NCI-H146 treated with DMSO at 0.1 percent for 48 hours (cell line): ENCODE results near the gene PTPRK.
"Not testable (repeated sequence)": the region's sequence is repeated elsewhere in the genome, so short reads cannot be mapped to it uniquely, and the experiment has no call there.

ENCODE experiments used
- DNase-seq: peaks from one replicate; lab custom pipeline; 2025; ENCODE audit not compliant: unreplicated experiment; lab: John Stamatoyannopoulos, UW

PTPRK gene

DNA sequence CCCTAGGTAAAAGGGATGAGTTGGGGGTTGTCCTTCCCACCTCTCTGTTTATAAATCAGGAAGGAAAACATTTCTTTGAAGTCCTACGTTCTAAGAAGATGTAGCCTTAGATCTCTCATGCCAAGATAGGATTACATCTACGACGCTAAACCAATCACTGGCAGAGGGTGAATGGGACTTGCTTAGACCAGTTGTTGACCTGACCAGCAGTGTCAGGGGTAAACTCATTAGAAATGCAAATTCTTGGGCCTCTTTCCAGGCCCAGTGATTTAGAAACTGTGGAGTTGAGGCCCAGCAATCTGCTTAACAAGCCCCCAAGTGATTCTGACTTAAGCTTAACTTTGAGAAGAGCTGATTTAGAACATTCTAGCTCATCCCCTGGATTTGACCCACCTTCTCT, 472.4 kb downstream of the PTPRK start:
- DNase-seq: no peak

DNA sequence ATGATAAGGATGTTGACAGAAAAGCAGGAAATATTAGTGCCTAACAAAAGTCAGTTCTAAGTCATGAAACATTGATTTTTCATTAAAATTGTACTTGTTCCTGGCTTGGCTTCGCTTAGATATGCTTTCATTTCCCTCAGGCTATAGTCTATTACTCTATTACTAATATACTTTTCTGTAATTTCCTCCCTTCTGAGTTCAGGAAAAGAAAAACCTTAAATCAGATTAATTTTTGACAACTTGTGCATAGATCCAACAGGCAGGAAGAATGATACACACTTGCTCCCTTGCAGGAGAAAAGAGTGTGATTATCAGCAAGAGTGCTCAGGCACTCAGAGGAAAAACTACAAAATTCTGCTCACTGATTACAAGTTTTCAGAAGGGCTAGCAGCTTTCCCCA, 474.4 kb downstream of the PTPRK start:
- DNase-seq: no peak

DNA sequence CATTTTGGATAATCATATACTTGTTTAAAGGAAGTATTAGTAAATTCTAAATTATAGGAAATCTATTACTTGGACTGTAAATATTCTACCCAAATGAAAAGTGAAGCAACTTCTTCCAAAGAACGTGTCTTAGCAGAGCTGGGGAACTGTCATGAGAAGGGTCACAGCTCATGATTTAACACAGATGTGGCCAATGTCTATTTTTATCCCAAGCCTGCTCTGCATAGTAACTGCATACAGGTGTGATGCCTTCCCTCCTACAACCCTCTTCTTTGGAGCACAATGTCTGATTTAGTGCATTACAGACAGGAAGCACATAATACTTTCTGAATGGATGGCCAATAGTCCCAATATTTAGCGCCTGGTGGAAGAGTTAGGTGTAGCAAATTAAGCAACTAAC, 480.9 kb downstream of the PTPRK start:
- DNase-seq: no peak

DNA sequence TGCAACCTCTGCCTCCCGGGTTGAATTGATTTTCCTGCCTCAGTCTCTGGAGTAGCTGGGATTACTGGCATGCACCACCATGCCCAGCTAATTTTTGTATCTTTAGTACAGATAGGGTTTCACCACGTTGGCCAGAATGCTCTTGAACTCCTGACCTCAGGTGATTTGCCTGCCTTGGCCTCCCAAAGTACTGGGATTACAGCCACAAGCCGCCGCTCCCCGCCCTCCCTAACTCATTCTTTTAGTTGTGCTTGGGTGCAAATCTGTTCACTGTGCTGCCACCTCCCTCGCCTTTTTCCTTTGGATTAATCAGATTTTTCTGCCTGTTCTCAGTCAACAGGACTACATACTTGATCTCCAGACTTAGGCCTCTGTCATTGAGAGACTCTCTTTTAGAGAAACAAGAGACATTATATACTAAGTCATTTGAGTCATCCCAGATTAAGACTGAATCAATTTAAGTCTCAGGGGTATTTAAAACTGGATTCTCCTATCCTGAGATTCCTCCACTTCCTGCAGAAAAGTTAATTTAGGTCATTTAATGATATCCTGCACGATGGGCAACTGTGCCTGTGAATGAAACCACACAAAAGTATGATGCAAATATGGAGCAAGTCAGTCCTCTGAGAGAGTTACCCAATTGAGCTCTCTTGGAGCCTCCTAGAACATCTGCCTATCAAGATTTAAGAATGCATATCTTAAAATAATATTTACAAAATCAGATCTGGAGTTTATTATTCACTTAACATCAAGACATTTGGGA, 483.4 kb downstream of the PTPRK start:
- no peak for DNase-seq

DNA sequence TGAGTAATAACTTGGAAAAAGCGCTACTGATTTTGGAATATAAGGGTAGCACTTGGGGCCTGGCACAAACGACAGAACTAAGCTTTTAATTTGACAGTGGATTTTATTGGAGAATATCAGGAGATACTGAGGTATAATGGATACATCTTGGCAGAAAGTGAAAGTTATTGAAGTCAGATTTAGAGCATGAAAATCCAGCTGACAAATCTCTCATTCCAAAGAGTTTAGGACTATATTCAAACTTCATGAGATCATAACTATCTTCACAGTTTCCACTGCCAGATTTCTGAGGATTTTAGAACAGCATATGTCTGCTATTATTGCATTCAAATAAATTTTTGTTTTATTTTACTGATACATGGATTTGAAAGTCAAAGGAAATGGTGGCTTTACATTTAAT, 487.2 kb downstream of the PTPRK start:
- DNase-seq: no peak

DNA sequence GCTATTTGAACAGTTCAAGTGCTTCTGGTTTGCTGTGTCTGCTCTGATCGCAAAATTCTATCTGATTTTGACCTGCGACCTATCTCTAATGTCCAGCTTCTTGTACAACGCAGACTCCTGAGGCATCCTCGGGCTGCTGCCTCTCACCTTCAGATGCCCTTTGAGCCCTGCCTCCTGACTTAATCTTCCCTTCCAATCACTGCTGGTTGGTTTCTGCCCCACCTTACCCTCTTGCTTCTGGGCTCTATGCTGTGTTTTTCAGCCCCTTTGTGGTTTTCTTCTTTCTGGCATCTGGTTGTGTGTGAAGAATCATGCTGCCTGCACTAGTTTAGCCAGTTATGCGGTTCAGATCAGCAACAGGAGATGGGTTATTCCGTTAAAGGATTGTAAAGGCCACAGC, 488.4 kb downstream of the PTPRK start:
- DNase-seq: no peak

DNA sequence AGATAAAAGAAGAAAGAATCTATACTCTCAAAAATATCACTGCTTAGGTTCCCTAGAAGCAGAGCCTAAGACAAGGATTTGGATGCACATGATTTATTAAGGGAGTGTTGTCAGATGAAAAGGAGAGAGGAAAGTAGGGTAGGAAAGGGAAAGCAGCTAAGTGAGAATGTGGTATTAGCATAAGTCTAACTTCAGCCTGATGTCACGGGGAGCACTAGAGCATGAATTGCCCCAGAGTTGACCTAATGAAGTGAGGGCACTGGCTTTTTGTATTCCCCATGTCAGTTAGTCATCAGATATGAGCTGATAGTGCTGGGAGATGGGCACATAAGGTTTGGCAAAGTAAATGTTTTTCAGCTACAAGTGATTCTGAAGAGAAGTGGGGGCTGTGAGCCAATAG, 490.6 kb downstream of the PTPRK start:
- DNase-seq: no peak

DNA sequence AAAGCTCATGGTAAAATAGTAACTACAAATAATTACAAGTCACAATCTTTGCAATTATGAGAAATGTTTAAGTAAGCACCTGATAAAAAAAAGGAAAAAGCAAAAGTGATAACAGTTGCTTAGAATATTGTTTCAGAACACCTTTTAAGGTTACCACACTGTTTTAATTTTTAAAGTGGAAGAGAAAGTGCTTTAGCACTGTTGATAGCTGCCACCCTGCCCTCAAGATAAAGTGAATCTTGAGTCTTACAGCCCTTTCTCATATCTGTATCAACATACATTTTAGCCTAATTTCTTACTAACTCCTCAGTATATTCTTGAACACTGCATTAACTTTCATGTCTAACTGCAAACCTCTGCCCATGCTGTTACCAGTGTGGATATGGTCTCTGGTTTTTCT, 492.2 kb downstream of the PTPRK start:
- DNase-seq: no peak

DNA sequence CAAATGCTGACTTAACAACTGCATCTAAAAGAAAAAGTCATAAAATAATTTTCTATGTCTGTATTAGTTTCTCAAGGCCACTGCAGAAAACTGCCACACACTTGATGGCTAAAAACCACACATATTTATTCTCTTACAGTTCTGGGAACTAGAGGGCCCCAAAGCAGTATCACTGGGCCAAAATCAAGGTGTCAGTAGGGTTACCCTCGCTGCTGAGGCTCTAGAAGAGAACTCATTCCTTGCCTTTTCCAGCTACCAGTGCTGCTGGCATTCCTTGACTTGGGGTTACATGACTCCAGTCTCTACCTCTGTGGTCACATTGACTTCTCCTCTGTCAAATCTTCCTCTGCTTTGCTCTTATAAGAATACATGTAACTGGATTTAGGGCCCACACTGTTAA, 494.9 kb downstream of the PTPRK start:
- DNase-seq: no peak

DNA sequence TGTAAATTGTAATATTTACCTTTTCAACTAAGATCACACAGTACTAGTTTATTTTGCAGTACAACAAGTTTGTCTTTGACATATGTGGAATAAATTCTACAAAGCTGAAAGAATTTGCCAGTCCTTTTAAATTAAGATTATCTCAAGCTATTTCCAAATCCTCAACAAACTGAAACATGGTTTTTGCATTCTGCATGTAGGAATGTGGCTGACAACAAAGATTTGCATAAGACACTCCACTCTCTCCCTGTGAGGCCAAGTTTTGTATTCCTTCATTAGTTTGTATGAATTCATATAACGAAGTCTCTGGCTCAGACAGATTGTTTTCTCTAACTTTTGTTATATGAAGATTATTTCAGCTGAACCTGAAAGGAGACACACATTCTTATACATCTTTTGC, 495.4 kb downstream of the PTPRK start:
- DNase-seq: no peak

DNA sequence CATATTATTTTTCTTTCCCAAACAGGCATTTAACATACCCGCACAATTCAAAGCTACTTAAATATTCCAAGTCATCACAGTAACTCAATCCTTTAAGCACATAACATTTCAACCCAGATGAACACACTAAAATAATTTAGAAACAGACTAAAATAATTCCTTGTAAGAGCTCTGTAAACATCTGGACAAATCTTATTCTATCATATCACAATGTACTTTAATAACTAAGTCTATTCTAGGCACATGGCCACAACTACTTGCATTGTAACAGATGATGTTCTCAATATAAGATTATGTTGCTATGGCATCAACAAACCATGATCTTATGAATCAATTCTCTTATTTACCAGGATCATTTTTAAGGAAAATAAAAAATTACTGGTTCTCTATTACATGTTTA, 496.4 kb downstream of the PTPRK start:
- no peak for DNase-seq

DNA sequence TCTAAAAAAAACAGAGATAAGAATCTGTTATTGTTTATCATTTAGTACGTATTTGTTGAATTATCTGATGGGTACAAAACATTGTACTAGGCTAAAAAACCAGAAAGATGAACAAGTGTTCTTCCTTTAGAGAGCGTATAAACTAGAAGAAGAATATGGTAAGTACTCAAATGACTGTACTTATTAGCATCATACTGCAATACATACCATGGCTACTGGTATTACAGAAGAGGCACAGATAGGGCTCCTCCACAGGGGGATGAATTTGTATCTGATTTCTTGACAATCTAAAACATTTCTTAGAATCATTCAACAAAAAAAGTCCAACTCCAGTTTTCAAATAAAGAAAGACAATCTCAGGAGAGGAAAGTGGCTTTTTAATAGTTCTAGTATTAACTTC, 501.6 kb downstream of the PTPRK start:
- DNase-seq: no peak

DNA sequence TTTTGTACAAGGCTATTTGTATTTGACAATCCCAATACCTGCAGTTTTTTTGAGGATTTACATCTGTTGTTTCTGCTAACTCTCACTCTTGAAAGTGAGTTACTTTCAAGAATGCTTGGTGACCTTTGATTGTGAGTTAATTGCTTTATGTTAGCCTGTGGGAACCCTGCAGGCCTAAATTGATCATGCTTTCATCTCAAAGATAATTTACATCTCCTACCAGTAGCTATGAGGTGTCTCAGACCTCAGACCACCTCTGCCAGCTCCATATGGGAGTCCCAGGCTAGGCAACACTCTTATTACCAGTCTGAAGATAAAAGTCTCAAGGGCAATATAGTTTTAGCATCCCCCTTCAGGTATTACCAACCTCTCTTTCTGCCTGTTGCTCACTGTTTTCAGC, 503.1 kb downstream of the PTPRK start:
- no peak for DNase-seq

DNA sequence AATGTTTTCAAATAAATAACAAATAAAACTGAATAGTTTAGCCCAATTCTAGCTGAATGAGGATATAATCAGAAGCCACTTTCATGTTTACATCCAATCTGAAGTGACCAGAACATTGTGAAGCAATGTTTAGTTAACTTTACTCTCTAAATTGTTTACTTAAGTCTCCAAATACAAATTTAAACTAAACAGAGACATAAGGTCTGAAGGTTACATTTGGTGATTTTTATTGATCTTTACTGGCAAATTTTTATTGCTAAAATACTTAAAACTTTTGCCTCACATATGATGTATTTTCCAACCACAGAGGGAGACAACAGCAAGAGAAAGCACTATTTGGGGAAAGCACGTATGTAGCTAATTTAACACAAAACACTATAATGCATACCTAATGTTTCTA, 512.7 kb downstream of the PTPRK start:
- DNase-seq: no peak

DNA sequence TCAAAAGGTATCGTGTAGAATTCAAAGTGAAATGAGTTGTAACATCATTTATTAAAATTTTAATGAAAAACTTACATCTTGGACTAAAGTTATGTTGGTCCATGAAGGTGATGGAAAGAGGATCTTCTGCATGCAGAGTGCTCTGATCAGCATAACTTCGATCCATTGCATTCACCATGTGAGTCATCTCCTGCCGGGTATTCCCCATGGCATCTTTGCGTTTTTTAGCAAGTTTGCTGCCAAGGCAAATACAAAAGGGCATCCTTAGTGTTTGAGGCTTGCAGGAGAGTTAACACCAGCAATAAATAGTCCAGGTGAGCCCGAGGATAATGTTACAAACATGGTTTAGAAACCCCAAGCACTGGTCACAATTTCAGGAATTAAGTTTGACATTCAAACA, 515.4 kb downstream of the PTPRK start:
- DNase-seq: no peak

DNA sequence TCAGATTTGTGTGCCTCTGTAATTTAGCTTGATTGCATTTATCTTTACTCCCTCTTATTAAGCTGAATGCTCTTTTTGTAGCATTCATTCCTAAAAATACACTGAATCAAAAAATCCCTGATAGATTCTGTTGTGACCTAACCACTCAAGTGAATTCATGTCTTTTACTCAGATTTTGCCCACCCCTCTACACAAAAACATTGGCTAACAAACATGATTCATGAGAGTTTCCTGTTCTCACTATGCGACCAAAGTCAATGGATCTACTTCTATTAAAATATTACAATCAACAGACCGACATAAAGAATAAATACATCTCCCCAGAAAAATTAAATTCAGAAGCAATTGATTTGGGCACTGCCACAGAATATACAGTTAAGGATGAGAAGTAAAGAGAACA, 520.0 kb downstream of the PTPRK start:
- DNase-seq: no peak

DNA sequence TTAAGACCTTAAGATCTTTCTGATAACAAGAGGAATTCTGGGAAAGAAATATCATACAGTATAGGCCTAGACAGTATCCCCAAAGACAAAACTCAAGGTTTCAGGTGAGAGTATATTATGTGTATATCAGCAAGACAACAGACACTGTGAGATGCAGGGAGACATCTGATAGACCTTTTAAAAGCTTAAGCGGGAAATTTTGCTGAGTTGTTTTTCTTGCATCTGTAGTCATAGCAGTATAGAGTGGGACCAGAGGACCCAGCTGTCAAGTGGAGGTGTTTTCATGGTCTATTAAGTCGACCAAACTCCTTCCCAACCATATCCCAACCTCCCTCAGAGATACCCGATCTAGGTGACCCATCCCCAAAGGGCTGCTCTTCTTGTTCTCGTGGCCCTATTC, 521.4 kb downstream of the PTPRK start:
- DNase-seq: no peak

DNA sequence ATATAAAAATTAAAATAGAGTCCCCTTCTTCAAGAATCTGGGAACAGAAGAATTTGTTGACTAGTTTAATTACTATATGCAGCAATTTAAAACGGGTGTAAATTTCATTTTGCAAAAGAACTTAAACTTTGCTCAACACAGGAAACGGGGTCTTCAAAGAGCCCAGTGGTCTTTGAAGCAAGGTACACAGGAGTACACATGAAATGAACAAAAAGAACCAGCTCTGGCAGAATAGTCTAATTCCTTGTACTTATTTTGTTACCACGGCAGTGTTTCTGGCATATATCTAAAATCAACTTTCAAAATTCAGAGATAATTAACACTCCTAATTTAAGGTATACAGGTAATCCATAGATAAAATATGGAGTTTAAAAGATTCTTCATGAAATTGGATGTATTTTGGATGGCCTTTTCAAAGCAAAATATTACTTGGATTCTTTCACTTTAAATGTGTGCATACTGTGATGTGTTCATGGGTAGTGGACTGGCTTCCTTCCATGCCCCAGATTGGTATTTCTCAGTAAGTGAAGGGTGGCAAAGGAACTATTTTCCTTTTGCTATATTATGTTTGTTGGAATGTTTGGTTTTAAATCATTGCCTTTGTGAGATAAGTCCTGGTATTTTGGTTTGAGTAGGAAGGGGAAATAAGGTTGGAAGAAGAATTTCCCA, 522.8 kb downstream of the PTPRK start:
- DNase-seq: no peak

DNA sequence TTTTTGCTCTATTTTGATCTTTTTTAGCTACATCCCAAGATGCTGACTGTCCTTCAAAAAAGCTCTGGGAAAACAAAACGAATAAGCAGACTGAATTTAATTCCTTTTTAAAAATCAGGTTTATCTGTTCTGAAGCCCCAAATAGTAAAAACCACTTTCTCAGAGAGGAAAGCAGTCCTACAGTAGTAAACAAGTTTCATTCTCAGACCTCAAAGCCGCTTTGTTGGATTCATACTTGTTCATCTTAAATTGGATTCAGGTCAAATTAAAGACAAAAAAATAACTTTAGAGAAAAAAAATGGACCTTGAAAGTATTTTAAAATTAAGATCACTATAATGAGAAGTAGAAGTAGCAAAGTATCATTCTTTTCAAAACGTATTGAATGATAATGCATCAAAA, 523.5 kb downstream of the PTPRK start:
- no peak for DNase-seq

DNA sequence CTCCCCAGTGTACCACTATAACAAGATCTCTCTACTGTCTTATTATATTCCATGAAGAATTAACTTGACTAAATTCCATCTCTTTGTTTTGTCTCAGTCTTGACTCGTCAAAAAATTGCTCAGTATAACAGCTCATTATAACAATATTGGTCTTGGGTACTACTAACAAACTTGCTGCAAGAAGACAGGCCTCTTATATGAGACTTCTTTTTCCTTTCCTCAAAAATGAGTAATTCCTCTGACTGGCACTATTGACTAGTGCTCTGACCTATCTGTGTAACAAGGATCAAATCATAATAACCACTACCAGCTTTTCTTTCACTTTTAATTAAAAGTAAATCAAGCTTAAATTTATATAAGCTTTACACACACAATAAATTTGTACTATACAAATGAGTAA, 528.3 kb downstream of the PTPRK start:
- DNase-seq: no peak

DNA sequence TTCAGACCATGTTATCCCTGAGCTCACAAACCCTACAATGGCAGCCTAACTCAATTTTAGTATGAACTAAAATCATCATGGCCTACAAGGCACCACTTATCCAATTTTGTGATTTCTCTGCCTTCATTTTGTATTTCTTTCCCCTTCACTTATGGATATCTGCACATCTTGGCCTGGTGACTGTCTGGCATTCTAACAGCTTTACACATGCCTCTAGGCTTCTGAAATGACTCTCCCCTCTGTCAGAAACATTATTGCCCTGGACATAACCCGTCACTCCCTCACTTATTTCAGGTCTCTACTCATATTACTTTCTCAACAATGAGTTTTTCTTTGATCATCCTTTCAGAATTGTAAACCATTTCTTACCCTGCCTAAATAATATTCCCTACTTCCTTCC, 530.3 kb downstream of the PTPRK start:
- no peak for DNase-seq

DNA sequence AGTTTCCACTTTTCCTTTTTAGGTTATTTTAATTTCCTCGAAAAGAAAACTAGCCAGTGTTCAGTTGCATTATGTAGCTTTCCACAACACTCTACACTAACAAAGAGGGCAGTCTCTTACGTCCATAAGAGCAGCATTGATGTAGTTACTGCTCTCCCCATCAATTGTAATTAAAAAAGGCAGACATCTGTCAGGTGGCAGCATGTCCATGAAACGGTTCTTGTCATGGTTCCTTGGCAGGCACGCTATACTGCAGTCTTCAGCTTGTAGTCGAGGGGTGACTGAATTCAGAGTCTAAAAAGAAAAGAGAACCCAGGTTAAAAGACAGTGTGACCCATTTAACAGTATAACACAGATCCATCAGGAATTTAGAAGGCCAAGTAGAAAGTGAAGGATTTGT, 539.4 kb downstream of the PTPRK start:
- DNase-seq: no peak

DNA sequence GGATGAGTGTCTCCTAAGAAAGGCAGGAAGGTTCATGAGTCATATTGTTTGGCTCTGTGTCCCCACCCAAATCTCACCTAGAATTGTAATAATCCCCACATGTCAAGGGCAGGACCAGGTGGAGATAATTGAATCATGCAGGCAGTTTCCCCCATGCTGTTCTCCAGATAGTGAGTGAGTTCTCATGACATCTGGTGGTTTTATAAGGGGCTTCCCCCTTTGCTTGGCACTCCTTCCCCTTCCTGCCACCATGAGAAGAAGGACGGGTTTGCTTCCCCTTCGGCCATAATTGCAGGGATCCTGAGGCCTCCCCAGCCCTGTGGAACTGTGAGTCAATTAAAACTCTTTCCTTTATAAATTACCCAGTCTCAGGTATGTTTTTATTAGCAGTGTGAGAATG, 542.2 kb downstream of the PTPRK start:
- not testable (repeated sequence) for DNase-seq
